GM18867 (cell line): Measurements from ENCODE around the gene ADD2.

Experiments
- ATAC-seq: cut with Tn5 transposase; IDR thresholded peaks from one replicate; pipeline ENCODE4 v1.9.1; 2021; ENCODE audit warnings: mild to moderate bottlenecking, moderate library complexity; ENCODE audit not compliant: unreplicated experiment

Gene ADD2

GRCh38 chr2:70726947-70727725 lies 40.9 kb downstream of the ADD2 start:
- no peak for ATAC-seq

DNA sequence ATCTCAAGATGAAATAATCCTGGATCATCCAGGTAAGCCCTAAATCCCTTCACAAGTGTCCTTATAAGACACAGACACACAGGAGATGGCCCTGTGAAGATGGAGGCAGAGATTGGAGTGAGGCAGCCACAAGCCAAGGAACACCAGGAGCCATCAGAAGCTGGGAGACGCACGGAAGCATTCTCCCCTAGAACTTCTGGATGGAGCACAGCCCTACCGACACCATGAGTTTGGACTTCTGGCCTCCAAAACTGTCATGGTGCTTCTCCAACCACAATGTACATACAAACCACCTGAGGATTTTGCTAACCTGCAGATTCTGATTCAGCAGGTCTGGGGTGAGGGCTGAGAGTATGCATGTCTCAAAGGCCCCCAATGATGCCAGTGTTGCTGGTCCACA lies 42.5 kb downstream of the ADD2 start:
- ATAC-seq: no peak

- no peak for ATAC-seq
Observed at GRCh38 chr2:70724366-70724765, 43.6 kb downstream of the ADD2 start.

- no peak for ATAC-seq
Observed at GRCh38 chr2:70723286-70723885, 44.6 kb downstream of the ADD2 start.

- ATAC-seq: no peak
Observed at GRCh38 chr2:70720124-70720523, 47.9 kb downstream of the ADD2 start.

GRCh38 chr2:70719231-70719630 lies 48.8 kb downstream of the ADD2 start:
- ATAC-seq: no peak

DNA sequence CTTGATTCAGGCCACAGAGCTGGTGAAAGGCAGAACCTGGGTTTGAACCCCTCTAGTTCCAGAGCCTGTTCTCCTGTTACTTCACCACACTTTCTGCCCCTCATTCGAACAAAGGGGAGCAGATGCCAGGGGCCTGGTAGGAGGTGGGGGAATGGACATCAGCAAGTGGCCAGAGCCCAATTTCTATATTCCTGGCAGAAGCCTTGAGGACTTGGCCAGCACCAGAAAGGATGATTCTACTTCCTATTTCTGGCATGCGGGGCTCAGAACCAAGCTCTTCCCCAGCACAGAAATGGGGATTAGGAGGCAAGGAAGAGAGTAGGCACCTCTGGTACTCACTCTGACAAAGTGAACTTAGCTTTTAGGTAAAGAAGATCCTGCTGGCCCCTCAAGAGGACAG lies 49.3 kb downstream of the ADD2 start:
- ATAC-seq: no peak

GRCh38 chr2:70718241-70718640 lies 49.8 kb downstream of the ADD2 start:
- no peak for ATAC-seq

DNA sequence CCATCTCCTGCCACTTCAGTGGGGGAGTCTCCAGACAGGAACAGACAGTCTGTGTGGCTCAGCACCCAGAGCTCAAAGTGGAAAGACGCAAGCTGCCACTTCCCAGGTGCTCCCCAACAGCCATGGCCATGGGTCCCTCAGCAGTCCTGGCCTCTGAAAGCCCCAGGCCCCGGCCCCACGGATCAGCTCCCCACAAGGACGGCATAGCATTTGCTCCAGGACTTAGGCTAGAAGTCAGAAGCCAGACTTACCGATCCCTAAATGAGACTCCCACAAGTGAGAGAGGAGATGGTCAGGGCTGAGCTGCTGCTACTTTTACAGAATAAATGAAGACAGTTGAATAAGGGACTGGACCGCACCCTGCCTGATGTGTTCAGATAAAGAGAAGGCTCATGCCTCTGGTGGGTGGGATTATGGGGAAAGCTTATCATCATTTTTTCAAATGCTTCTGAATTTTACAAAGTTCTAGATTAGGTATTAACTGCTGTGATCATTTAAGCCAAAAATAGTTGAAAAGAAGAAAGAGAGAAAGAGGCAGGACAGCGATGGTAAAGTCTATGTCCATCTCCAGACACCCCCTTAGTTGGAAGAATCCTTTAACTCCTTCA lies 50.5 kb downstream of the ADD2 start:
- ATAC-seq: no peak

GRCh38 chr2:70716951-70717350 lies 51.0 kb downstream of the ADD2 start:
- ATAC-seq: no peak

DNA sequence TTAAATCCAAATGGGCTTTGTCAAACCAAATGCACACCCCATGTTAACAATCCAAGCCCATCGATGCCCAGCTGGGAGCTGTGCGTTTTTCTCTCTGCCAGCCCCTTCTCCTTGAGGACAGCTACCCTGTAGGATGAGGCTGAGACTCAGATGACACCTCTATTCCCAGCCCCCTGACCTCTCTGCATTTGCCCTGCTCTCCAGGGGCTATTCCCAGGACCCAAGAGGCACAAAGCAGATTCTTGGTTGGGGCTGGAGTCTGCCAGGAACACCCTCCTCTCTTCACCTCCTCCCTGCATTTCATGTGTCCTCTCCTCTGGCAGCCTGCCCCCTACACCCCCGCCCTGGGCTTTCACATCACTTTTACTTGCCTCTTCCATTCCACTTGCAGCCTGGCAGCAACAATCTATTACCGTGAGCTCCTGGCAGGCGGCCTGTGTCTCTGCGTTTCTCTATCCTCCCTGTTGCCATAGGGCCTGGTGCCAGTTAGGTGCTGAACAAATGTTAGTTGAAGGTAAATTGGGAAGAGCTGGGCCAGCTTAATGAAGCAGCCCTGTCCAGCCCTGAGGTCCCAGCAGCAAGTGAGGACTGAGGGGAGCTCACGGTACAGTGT lies 51.8 kb downstream of the ADD2 start:
- no peak for ATAC-seq

GRCh38 chr2:70715071-70715985 lies 52.7 kb downstream of the ADD2 start:
- ATAC-seq: no peak

DNA sequence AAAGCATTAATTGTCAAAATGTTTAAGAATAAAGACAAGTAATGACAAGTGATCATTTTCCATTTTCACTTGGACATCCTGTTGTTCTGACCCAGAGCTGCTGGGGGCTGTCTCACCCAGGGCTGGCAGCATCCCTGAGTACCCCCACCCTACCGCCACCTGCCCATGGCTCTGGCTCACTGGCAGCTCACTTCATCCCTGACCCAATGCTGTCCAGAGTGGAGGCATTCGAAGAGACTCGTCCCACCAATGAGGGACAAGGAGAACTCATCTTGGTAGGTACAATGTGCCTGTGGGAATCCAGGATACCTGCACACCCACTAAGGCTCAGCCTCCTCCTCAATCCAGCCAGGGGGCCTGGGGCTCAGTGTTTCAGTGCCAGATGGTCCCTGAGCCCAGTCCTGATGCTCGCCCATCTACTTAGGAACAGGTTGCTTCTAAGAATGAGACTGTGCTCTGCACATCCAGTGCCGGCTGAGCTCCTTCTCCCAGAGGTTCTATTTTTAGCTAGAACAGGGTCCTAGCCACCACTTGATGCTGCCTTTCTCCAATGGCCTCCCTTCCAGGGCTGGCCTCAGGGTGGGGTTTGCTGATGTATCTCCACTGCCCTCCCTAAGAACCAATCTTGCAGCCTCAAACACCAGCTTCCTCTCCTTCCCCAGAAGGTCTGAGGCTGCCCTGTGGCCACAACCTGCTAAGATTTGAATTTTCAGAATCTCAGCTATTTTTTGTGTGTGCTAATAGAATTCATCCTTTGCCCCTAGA lies 53.7 kb downstream of the ADD2 start:
- ATAC-seq: no peak

DNA sequence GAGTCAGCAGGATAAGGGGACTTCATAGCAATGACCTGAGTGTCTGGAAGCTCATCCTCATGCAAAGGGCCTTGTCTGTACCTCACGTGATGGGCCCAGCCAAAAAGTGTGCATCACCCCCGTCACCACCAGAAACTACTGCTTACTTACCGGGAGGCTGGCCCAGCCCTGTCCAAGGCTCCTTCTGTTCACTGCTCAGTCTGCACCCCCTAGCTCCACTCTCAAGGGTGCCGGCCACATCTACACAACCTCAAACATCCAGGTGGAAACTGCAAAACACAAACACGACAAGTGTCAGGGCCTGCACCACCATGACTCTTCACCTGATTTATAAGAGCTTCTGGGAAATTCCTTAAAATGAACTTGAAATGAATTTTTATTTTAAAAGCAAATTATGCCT lies 55.1 kb downstream of the ADD2 start:
- ATAC-seq: no peak

DNA sequence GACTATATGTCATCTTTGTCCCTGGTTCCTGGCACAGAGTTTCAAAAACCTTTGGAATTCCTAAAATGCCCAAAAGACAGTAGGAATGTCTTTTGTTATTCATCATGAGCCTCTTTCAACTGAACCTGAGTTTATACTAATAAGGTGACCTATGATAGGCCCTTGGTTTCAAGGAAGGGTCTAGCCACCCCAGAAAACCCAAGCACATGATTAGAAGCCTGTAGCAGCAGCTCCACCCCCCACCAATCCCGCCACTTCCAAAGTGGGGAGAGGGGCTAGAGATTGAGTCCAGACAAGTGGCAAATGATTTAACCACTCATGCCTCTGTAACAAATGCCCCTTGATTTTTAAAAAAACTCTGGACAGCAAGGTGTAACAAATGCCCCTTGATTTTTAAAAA lies 56.8 kb downstream of the ADD2 start:
- no peak for ATAC-seq

DNA sequence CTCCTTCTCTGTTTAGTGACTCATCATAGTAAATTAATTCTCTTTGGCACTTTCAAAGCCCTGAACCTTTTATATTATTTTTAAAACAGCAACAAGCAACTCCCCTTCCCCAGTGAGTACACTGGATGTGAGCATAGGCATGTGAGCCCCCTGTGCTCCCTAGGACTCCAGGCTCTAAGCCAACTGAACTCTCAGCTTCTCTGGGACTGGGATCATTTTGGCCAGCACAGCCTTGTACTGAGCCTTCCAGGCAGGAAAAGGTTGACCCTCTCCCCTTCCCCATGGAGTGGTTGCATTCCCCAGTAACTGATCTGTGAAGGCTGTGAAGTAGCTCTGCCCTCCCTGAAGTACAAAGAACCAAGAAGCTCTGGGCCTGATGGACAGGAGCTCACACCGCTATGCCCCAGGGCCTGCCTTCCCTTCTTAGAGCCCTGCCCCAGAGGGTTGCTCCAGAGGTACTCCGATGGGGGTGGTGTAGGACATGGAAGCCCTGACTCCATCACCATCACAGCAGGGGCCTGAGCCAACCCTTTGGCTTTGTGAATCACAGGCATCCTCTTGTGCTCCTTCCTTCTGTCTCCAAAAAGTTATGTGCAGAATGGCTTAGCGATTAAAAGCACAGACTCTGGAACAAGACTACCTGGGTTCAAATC lies 57.8 kb downstream of the ADD2 start:
- ATAC-seq: no peak

DNA sequence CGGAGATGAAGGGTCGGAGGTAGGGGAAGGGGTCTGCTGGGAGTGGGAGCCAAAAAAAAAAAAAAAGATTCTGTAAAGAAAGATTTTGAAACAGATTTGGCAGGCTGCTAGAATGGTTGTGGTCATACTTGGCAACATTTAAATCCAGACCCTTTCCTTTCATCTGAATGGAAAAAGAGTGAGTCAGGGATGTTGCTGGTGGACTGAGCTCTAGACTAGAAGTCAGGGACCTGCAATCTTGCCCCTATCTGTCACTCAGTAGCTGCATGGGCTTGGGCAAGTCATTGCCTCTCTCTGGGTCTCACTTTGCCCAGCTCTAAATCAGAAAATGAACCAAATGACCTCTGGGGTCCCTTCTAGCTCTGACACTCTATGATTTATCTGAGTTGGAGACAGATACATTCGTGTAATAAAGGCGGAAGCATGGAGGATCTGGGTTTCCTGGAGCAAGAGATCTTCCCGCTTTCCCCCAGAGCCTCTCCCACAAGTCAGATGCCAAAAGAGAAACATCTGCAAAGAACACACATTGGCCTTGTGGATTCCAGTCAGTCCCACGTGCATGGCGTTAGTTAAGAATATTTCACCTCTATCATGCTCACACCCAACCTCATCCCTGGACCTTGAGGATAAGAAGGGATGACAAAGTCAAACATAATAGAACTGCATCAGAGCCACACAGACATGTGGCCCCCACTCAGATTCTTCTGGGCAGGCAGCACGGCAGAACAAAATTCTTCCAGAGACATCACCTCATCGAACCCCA lies 58.5 kb downstream of the ADD2 start:
- ATAC-seq: no peak

DNA sequence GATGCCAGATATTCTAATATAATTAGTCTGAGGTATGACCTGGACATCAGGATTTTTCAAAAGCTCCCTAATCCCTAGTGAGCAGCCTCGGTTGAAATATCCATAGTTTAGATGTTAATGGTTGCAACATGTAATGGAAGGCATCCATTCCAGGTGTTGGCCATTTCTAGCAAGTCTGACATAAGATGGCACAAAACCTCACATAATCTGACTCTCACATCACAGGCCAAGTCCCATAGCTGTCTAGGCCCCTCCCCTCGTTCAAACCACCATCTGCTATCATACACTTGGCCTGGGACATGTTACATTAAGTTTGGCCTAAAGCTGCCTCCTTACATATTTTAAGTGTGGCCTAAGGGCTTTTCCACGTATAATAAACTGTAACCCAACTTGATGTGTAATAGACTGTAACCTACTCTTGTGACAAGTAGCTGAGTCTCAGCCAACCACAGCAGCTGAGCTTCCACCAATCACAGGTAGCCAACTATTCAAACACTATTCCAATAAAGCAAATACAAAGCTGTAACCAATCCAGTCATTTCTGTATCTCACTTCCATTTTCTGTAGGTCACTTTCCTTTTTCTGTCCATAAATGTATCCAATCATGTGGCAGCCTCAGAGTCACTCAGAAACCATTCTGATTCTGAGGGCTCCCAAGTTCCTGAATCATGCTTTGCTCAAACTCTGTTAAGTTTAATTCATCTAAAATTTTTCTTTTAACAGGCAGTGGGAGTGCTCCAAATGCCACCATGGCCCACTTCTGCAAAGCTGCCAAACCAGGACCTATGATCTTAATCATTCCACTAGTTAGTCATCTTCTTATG lies 59.4 kb downstream of the ADD2 start:
- peak; percentile 42 for ATAC-seq
